Endothelial cell of umbilical vein (primary cell): ENCODE data around the gene HOXC13.

Experiments
- EZH2 ChIP-seq: IDR thresholded peaks from 2 replicates; pipeline ENCODE4 v1.6.1; 2012; ENCODE audit warnings: borderline replicate concordance, low read depth, mild to moderate bottlenecking, moderate library complexity, low read length, inconsistent platforms; ENCODE audit not compliant: severe bottlenecking
- GATA2 ChIP-seq: IDR thresholded peaks from 2 replicates; pipeline ENCODE4 v1.7.0; 2011; ENCODE audit warnings: low read depth, mild to moderate bottlenecking, moderate library complexity, mixed read lengths, low read length; ENCODE audit not compliant: insufficient read length, insufficient read depth
- JUN ChIP-seq: IDR thresholded peaks from 2 replicates; pipeline ENCODE4 v1.6.1; 2011; ENCODE audit warnings: borderline replicate concordance, low read depth; ENCODE audit not compliant: insufficient read length, insufficient read depth
- MYC ChIP-seq: IDR thresholded peaks from one replicate; pipeline ENCODE4 v1.6.1; 2011; ENCODE audit warnings: mild to moderate bottlenecking, low read depth, low read length
- POLR2A ChIP-seq: IDR thresholded peaks from 2 replicates; pipeline ENCODE4 v1.6.1; 2012; ENCODE audit warnings: low read depth, mild to moderate bottlenecking, control low read depth, low read length
- POLR2AphosphoS5 ChIP-seq: IDR thresholded peaks from 2 replicates; pipeline ENCODE4 v1.6.1; 2012; ENCODE audit warnings: low read depth, mild to moderate bottlenecking, control low read depth, low read length, moderate library complexity; ENCODE audit not compliant: insufficient read depth
- TF ChIP-seq, protein P1 (sequence below), 2 donors: IDR thresholded peaks; 1 replicate in 1 of 2; 2 replicates in 1 of 2; pipeline ENCODE4 v1.5.1; 2011; ENCODE audit warnings: low read length in 2 of 2, mild to moderate bottlenecking in 2 of 2, moderate library complexity in 2 of 2, control low read depth in 1 of 2, inconsistent platforms in 1 of 2, low read depth in 1 of 2; ENCODE audit not compliant: insufficient read depth in 1 of 2; ENCODE audit errors: extremely low read depth in 1 of 2
- TF ChIP-seq, protein P2 (sequence below): IDR thresholded peaks from 2 replicates; pipeline ENCODE4 v1.6.1; 2011; ENCODE audit not compliant: insufficient read depth, insufficient read length

DNA sequence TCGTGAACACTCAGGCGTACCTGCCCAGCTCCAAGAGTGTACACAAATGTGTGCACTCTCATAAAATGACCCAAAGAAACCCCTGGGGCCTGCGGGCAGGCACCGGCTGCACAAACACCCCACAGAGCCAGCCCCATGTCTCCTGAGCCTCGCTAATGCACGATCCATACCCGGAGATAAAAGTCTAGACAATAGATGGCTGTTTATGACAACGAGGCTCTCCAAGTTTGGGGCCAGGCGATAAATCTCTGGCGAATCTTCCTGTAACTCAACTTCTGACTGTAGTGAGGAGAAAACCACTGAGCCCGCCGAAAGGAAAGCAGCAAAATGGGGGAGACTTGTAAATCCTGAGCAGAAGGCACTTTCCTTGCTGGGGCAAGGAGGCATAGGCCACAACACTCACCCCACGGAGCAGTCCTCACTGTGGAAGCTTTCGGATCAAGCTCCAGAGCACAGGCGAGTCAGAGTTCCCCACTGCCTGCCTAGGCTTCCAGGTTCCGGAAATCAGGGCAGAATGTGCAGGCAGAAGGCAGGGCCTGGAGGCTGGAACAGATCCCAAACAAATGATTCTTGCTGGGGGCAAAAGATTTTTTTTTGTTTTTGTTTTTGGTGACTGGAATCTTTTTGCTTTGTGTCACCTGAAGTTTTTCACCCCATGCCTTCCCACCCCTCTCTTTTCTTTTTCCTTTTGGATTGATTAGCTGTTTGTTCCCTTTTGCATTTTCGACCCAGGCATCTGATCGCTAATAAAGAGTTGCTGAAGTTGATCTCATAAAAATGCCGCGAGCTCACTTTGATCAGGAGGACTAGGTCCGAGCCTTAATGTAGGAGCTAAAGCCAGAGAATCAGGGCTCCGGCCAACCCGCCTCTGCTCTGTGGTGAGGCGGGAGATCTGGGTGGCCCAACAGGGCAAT, 29.8 kb downstream of the HOXC13 start:
- TF ChIP-seq, protein P1, sequence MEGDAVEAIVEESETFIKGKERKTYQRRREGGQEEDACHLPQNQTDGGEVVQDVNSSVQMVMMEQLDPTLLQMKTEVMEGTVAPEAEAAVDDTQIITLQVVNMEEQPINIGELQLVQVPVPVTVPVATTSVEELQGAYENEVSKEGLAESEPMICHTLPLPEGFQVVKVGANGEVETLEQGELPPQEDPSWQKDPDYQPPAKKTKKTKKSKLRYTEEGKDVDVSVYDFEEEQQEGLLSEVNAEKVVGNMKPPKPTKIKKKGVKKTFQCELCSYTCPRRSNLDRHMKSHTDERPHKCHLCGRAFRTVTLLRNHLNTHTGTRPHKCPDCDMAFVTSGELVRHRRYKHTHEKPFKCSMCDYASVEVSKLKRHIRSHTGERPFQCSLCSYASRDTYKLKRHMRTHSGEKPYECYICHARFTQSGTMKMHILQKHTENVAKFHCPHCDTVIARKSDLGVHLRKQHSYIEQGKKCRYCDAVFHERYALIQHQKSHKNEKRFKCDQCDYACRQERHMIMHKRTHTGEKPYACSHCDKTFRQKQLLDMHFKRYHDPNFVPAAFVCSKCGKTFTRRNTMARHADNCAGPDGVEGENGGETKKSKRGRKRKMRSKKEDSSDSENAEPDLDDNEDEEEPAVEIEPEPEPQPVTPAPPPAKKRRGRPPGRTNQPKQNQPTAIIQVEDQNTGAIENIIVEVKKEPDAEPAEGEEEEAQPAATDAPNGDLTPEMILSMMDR (IDR thresholded peaks at IDR 0.05; ENCODE audit: extremely low read depth in 1 of 2, insufficient read depth in 1 of 2, low read depth in 1 of 2, low read length in 2 of 2), result no peak
- TF ChIP-seq EZH2 (no peak), POLR2A (no peak), POLR2AphosphoS5 (no peak), JUN (no peak), GATA2 (no peak), MYC (no peak)
- TF ChIP-seq, protein P2, sequence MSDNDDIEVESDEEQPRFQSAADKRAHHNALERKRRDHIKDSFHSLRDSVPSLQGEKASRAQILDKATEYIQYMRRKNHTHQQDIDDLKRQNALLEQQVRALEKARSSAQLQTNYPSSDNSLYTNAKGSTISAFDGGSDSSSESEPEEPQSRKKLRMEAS, result no peak
